Gastroesophageal sphincter (tissue), 3 donors: ENCODE measurements around the gene TMEM243.

ENCODE experiments used
- CTCF ChIP-seq, 4 experiments: fragments of 200-600 bp in 2 of 4; fragments of 450-650 bp in 2 of 4; sonication (generic) in 1 of 4; IDR thresholded peaks; one replicate each; pipeline ENCODE4 v1.5.1; 2017 to 2019; ENCODE audit warnings: antibody characterized with exemption in 4 of 4, mild to moderate bottlenecking in 2 of 4, moderate library complexity in 2 of 4
- POLR2AphosphoS5 ChIP-seq: sonication (generic); formaldehyde crosslinking; IDR thresholded peaks from one replicate; pipeline ENCODE4 v1.6.1; 2017; ENCODE audit warnings: antibody characterized with exemption

- TF ChIP-seq POLR2AphosphoS5 (no peak), CTCF (IDR thresholded peaks at IDR 0.05) (no peak)
These were observed 34.1 kb upstream of the TMEM243 start for GRCh38 chr7:87253589-87254087.
